ENCODE measurements around the gene FRMD4A. TPM values are rescaled to one million over a fixed set of nuclear protein-coding genes. Genes with fewer than 3 reads are reported as not detected.

FRMD4A gene
- total RNA-seq, 2 donors from 2014 or later = 8.6 to 10.2 TPM

DNA sequence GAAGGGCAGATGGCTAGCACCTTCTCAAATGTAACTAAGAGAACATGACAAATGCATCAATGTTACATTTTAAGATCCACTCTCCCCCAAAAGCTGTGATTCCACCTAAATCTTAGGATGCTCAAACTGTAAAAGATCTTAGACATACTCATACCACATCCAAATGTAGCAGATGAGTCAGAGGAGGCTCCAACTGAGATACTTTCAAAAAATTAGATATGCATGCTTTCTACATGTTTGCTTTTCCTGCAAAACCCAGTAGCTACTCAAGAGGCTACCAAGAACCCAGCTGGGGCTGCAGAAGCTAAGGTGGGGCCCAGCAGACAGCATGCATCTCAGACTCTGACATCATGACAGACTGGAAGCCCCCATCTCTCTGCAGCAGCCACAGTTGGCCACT, 31.4 kb upstream of the FRMD4A start:
- Histone ChIP-seq H3K9me3 (no peaks in the 10 kb centered on the region), H3K4me3 (no peak overlapping the region), H3K27ac (no peak overlapping the region), H3K9ac (ENCODE audit: low read depth in 2 of 2, low read length in 2 of 2) (no peak overlapping the region), H3K4me1 (no peaks in the 10 kb centered on the region), H3K36me3 (no peaks in the 10 kb centered on the region), H3K27me3 (no peaks in the 10 kb centered on the region)
- TF ChIP-seq, protein P1, sequence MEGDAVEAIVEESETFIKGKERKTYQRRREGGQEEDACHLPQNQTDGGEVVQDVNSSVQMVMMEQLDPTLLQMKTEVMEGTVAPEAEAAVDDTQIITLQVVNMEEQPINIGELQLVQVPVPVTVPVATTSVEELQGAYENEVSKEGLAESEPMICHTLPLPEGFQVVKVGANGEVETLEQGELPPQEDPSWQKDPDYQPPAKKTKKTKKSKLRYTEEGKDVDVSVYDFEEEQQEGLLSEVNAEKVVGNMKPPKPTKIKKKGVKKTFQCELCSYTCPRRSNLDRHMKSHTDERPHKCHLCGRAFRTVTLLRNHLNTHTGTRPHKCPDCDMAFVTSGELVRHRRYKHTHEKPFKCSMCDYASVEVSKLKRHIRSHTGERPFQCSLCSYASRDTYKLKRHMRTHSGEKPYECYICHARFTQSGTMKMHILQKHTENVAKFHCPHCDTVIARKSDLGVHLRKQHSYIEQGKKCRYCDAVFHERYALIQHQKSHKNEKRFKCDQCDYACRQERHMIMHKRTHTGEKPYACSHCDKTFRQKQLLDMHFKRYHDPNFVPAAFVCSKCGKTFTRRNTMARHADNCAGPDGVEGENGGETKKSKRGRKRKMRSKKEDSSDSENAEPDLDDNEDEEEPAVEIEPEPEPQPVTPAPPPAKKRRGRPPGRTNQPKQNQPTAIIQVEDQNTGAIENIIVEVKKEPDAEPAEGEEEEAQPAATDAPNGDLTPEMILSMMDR (IDR thresholded peaks at IDR 0.05) = no peak
- intact Hi-C loops (cut with DNase I) = no loop called here
- DNase-seq = no peak

DNA sequence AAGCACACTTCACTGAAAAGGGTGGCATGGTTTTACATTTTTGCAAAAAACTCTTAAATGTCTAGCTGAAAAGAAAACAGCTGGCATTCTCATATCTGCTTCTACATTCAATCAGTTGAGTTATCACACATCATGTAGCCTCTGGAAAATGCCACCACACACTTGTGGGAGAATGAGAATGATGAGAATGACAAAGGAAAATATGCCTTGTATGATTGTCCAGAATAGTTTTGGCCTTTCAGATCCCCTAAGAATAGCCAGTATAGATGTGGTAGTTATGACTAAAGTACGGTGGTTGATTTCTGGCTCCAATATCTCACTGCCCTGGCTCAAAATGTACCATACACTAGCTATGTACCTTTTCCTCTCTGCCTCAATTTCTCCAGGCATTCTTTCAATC, 30.2 kb upstream of the FRMD4A start:
- TF ChIP-seq, protein P1 (IDR thresholded peaks at IDR 0.05) = no peak
- intact Hi-C loops (cut with DNase I) = no loop called here
- Histone ChIP-seq H3K27me3 (no peaks in the 10 kb centered on the region), H3K4me3 (no peak overlapping the region), H3K36me3 (no peaks in the 10 kb centered on the region), H3K4me1 (no peaks in the 10 kb centered on the region), H3K9me3 (no peaks in the 10 kb centered on the region), H3K9ac (ENCODE audit: low read depth in 2 of 2, low read length in 2 of 2) (no peak overlapping the region), H3K27ac (no peak overlapping the region)
- DNase-seq = no peak

GRCh38 chr10:14360515-14360914, 29.8 kb upstream of the FRMD4A start:
- Histone ChIP-seq H3K27ac (no peak overlapping the region), H3K9me3 (no peaks in the 10 kb centered on the region), H3K4me3 (no peak overlapping the region), H3K9ac (ENCODE audit: low read depth in 2 of 2, low read length in 2 of 2) (no peak overlapping the region), H3K36me3 (no peaks in the 10 kb centered on the region), H3K4me1 (no peaks in the 10 kb centered on the region), H3K27me3 (no peaks in the 10 kb centered on the region)
- no peak for DNase-seq
- TF ChIP-seq, protein P1 (IDR thresholded peaks at IDR 0.05) = no peak
- intact Hi-C loops (cut with DNase I) = no loop called here

DNA sequence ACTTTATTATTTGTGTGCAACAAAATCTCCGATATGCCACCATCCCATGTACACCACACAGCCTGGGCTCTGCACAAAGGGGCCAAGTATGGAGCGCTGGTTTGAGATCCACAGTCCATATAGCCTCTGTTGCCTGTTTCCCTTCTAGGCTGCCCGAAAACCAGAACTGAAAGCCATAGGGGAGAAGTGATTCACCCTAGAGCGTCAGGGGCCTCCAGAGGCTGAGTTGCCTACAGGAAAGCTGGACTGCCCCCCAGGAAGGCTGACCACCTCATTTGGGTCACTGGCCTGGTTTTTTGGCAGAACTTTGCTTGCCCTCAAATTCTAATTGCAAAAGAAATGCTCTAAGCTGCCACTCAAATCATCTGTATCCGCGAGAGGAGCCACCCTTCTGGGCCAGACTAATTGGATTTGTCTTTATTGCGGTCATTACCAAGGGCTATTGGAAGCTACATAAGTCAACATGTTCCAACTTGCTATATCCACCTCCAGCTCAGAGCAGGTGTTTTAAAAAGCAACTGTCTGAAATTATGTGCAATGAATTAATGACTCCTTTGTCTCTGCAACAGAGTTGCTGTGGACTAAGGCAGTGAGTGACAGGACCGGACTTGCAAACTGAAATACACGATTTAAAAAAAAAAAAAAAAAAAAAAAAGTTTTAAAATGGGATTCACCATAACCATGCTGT, 28.3 kb upstream of the FRMD4A start:
- no peaks in the 10 kb centered on the region for H3K9me3 ChIP-seq

DNA sequence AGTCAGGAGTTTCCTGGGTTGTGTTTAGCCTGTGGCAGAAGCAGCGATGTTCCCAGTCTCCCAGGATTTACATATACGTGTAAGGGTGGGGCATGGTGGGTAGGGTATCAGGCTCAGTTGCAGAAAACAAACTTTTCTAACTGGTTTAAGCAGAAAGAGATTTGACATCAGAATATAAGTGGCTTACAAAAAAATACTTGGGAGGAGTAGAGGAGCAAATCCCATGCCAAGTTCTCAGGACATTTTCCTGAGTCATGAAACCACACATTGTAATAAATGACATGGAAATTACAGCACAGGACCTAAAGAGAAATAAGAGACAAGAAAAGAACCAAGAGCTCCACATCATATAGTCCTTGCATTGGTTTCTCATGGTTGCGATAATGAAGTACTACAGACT, 26.2 kb upstream of the FRMD4A start:
- TF ChIP-seq, protein P1 (IDR thresholded peaks at IDR 0.05) = no peak
- no peaks in the 10 kb centered on the region for H3K27me3 ChIP-seq

More for the DNA sequence above, 28.3 kb upstream of the FRMD4A start:
- Histone ChIP-seq H3K27ac (no peak overlapping the region), H3K36me3 (no peaks in the 10 kb centered on the region), H3K4me3 (no peak overlapping the region), H3K9ac (ENCODE audit: low read depth in 2 of 2, low read length in 2 of 2) (no peak overlapping the region), H3K4me1 (no peaks in the 10 kb centered on the region), H3K27me3 (no peaks in the 10 kb centered on the region)
- intact Hi-C loops (cut with DNase I) = no loop called here
- no peak for DNase-seq
- TF ChIP-seq, protein P1 (IDR thresholded peaks at IDR 0.05) = no peak

More for the DNA sequence above, 26.2 kb upstream of the FRMD4A start:
- no peaks in the 10 kb centered on the region for H3K9me3 ChIP-seq
- H3K36me3 ChIP-seq = no peaks in the 10 kb centered on the region
- H3K4me3 ChIP-seq = no peak overlapping the region
- intact Hi-C loops (cut with DNase I) = no loop called here
- H3K27ac ChIP-seq = no peak overlapping the region
- H3K9ac ChIP-seq (ENCODE audit: low read depth in 2 of 2, low read length in 2 of 2) = no peak overlapping the region
- no peaks in the 10 kb centered on the region for H3K4me1 ChIP-seq
- DNase-seq = no peak
